GM12801 (cell line): ENCODE results near the gene KRT35.

Experiments
- CTCF ChIP-seq: IDR thresholded peaks from one replicate; pipeline ENCODE4 v1.5.1; 2011; ENCODE audit warnings: control low read depth; ENCODE audit not compliant: insufficient read length; ENCODE audit errors: extremely low read depth

Gene KRT35

GRCh38 chr17:41437769-41438168 is 43.2 kb downstream of the KRT35 start:
- TF ChIP-seq CTCF, result no peak

GRCh38 chr17:41437254-41437653 is 43.7 kb downstream of the KRT35 start:
- TF ChIP-seq CTCF, result no peak

- no peak for TF ChIP-seq CTCF
These were observed 46.5 kb downstream of the KRT35 start for GRCh38 chr17:41434415-41434814.

GRCh38 chr17:41434005-41434404 is 46.9 kb downstream of the KRT35 start:
- no peak for TF ChIP-seq CTCF

GRCh38 chr17:41433586-41433985 is 47.4 kb downstream of the KRT35 start:
- TF ChIP-seq CTCF, result no peak

- TF ChIP-seq CTCF, result no peak
These were observed 51.3 kb downstream of the KRT35 start for GRCh38 chr17:41429667-41430066.

- no peak for TF ChIP-seq CTCF
These were observed 52.2 kb downstream of the KRT35 start for GRCh38 chr17:41428591-41429291.
